ENCODE results near the gene ZNG1A. TPM values are rescaled to one million over a fixed set of nuclear protein-coding genes. Genes with fewer than 3 reads are reported as not detected.
"Not testable (repeated sequence)": the region's sequence is repeated elsewhere in the genome, so short reads cannot be mapped to it uniquely, and the experiment has no call there.

ZNG1A gene
- total and polyA plus RNA-seq, 2 donors (not counting 1 experiment from before 2014, with no cell fraction given), result 14.0 to 59.9 TPM

- intact Hi-C loops (cut with micrococcal nuclease); H3K27ac ChIP-seq (ENCODE audit: low read length in 2 of 2); H3K79me2 ChIP-seq (ENCODE audit: control insufficient read depth, insufficient read depth, low read length); H3K36me3 ChIP-seq (replicated peaks in 1 of 2; ENCODE audit: control extremely low read depth in 1 of 2, control insufficient read depth in 1 of 2, extremely low read depth in 1 of 2, insufficient read depth in 2 of 2, low read length in 1 of 2); H3K9ac ChIP-seq (ENCODE audit: low read length); H3K4me3 ChIP-seq (ENCODE audit: control extremely low read depth in 1 of 5, extremely low read depth in 1 of 5, insufficient read depth in 1 of 5, low read depth in 2 of 5, low read length in 4 of 5); H3K4me2 ChIP-seq (replicated peaks; ENCODE audit: low read depth, low read length, poor library complexity, severe bottlenecking); POLR2A ChIA-PET; H2AFZ ChIP-seq (ENCODE audit: insufficient read depth, low read depth, low read length, poor library complexity, severe bottlenecking); DNase-seq; ATAC-seq (ENCODE audit: low read depth); H3K9me3 Mint-ChIP-seq (ENCODE audit: insufficient read depth); H4K20me1 ChIP-seq (ENCODE audit: control insufficient read depth, insufficient read depth, low read length, poor library complexity, severe bottlenecking): not testable (repeated sequence)
- peaks cover 0 to 31% (median 0%) of the 10 kb centered on the region in 3 donors for H3K9me3 ChIP-seq (ENCODE audit: control extremely low read depth in 1 of 3, control insufficient read depth in 2 of 3, insufficient read depth in 1 of 3, low read length in 2 of 3)
- Mint-ChIP-seq H3K27ac (peak overlapping the region; percentile 27), H3K4me3 (peak overlapping the region; percentile 79), H3K4me1 (peaks cover 35% of the 10 kb centered on the region), H3K27me3 (peaks cover 33% of the 10 kb centered on the region)
- CTCF ChIA-PET, result interaction anchor here (0.7 kb wide), 1 partner anchor 725 kb away, joined by 3 read pairs; no protein-coding TSS in a partner anchor
- peaks cover 0 to 31% (median 17%) of the 10 kb centered on the region in 4 experiments for H3K27me3 ChIP-seq (replicated peaks in 1 of 4; ENCODE audit: control extremely low read depth in 1 of 4, control insufficient read depth in 3 of 4, insufficient read depth in 4 of 4, low read length in 3 of 4)
- H3K4me1 ChIP-seq (ENCODE audit: control insufficient read depth in 2 of 2, insufficient read depth in 2 of 2, low read length in 2 of 2), result peaks cover 15 to 36% of the 10 kb centered on the region in 2 donors
- WGBS (ENCODE audit: insufficient coverage), result 31% methylated on average over 3 of the region's 11 CpGs
These were observed 63.8 kb downstream of the ZNG1A start for GRCh38 chr9:115118-115451.

GRCh38 chr9:114267-115117 lies 64.4 kb downstream of the ZNG1A start:
- H3K79me2 ChIP-seq (ENCODE audit: control insufficient read depth, insufficient read depth, low read length); H3K9me3 Mint-ChIP-seq (ENCODE audit: insufficient read depth); H3K27ac ChIP-seq (ENCODE audit: low read length in 2 of 2); H3K36me3 ChIP-seq (replicated peaks in 1 of 2; ENCODE audit: control extremely low read depth in 1 of 2, control insufficient read depth in 1 of 2, extremely low read depth in 1 of 2, insufficient read depth in 2 of 2, low read length in 1 of 2); CTCF ChIA-PET; intact Hi-C loops (cut with micrococcal nuclease); POLR2A ChIA-PET; H4K20me1 ChIP-seq (ENCODE audit: control insufficient read depth, insufficient read depth, low read length, poor library complexity, severe bottlenecking): not testable (repeated sequence)
- Histone ChIP-seq H3K9ac (ENCODE audit: low read length) (peak overlapping the region; percentile 56), H3K27me3 (replicated peaks in 1 of 4; ENCODE audit: control extremely low read depth in 1 of 4, control insufficient read depth in 3 of 4, insufficient read depth in 4 of 4, low read length in 3 of 4) (peaks cover 0 to 32% (median 17%) of the 10 kb centered on the region in 4 experiments), H3K9me3 (ENCODE audit: control extremely low read depth in 1 of 3, control insufficient read depth in 2 of 3, insufficient read depth in 1 of 3, low read length in 2 of 3) (peaks cover 0 to 31% (median 0%) of the 10 kb centered on the region in 3 donors), H3K4me1 (ENCODE audit: control insufficient read depth in 2 of 2, insufficient read depth in 2 of 2, low read length in 2 of 2) (peaks cover 15 to 36% of the 10 kb centered on the region in 2 donors), H3K4me3 (ENCODE audit: control extremely low read depth in 1 of 5, extremely low read depth in 1 of 5, insufficient read depth in 1 of 5, low read depth in 2 of 5, low read length in 4 of 5) (peak overlapping the region in 4 of 5 experiments; percentile 22 to 51 (median 46)), H3K4me2 (replicated peaks; ENCODE audit: low read depth, low read length, poor library complexity, severe bottlenecking) (peak overlapping the region; percentile 64), H2AFZ (ENCODE audit: insufficient read depth, low read depth, low read length, poor library complexity, severe bottlenecking) (peak overlapping the region; percentile 51)
- H3K27ac Mint-ChIP-seq, result peak overlapping the region; percentile 79
- WGBS (ENCODE audit: insufficient coverage), result 7% methylated on average over 57 of the region's 73 CpGs
- DNase-seq, result peak; percentile 50
- H3K4me3 Mint-ChIP-seq, result peak overlapping the region; percentile 92
- peak; percentile 7 for ATAC-seq (ENCODE audit: low read depth)
- H3K4me1 Mint-ChIP-seq, result peaks cover 35% of the 10 kb centered on the region
- peaks cover 37% of the 10 kb centered on the region for H3K27me3 Mint-ChIP-seq
